DND-41 (cell line): ENCODE data around the gene DYNLT3.
A peak's percentile ranks its signal among the peaks of the same experiment; 100 is the strongest.

Source experiments
- ATAC-seq: fragments of 200-7000 bp; cut with Tn5 transposase; 3 replicates; pipeline ENCODE4 v1.9.1; 2021; ENCODE audit warnings: low read depth; ENCODE audit not compliant: insufficient read depth
- DNase-seq: peaks from one replicate; pipeline ENCODE4 v3.0.0-alpha.2; 2020
- H2AFZ ChIP-seq: 2 replicates; pipeline ENCODE4 v1.6.0; 2012; ENCODE audit warnings: low read depth, low read length
- H3K27ac ChIP-seq: 2 replicates; pipeline ENCODE4 v1.5.1; 2012; ENCODE audit warnings: low read length, inconsistent platforms
- H3K27me3 ChIP-seq: fragments of 200-600 bp; sonication (generic); 2 replicates; pipeline ENCODE4 v1.6.0; 2012; ENCODE audit warnings: low read length, mild to moderate bottlenecking, inconsistent platforms; ENCODE audit not compliant: insufficient read depth, poor library complexity
- H3K36me3 ChIP-seq: 2 replicates; pipeline ENCODE4 v1.5.1; 2012; ENCODE audit warnings: low read length, inconsistent platforms; ENCODE audit not compliant: insufficient read depth
- H3K4me1 ChIP-seq: 2 replicates; pipeline ENCODE4 v1.5.1; 2012; ENCODE audit warnings: mild to moderate bottlenecking, low read length; ENCODE audit not compliant: insufficient read depth
- H3K4me2 ChIP-seq: 2 replicates; pipeline ENCODE4 v1.6.0; 2012; ENCODE audit warnings: mild to moderate bottlenecking, moderate library complexity, low read length, inconsistent platforms; ENCODE audit not compliant: insufficient read depth
- H3K4me3 ChIP-seq, 2 experiments: fragments of 200-600 bp in 1 of 2; shearing (Covaris generic) in 1 of 2; 2 replicates each; pipeline ENCODE4 v1.5.1; 2012 to 2016; ENCODE audit warnings: inconsistent platforms in 2 of 2, low read length in 2 of 2, mild to moderate bottlenecking in 2 of 2, low read depth in 1 of 2, moderate library complexity in 1 of 2
- H3K79me2 ChIP-seq: 2 replicates; pipeline ENCODE4 v1.6.0; 2012; ENCODE audit warnings: low read length, inconsistent platforms; ENCODE audit not compliant: insufficient read depth
- H3K9ac ChIP-seq: 2 replicates; pipeline ENCODE4 v1.6.0; 2012; ENCODE audit warnings: low read depth, mild to moderate bottlenecking, inconsistent platforms, low read length, moderate library complexity
- H3K9me3 ChIP-seq: 2 replicates; pipeline ENCODE4 v1.5.1; 2012; ENCODE audit warnings: low read length, moderate library complexity, mild to moderate bottlenecking, inconsistent platforms; ENCODE audit not compliant: insufficient read depth, severe bottlenecking
- H4K20me1 ChIP-seq: 2 replicates; pipeline ENCODE4 v1.6.0; 2012; ENCODE audit warnings: low read length; ENCODE audit not compliant: insufficient read depth
- CTCF ChIP-seq: IDR thresholded peaks from 2 replicates; pipeline ENCODE4 v1.5.1; 2012; ENCODE audit warnings: borderline replicate concordance, low read length, moderate library complexity, mild to moderate bottlenecking; ENCODE audit not compliant: poor library complexity, severe bottlenecking; ENCODE audit errors: extremely low read depth
- EZH2 ChIP-seq: IDR thresholded peaks from 3 replicates; pipeline ENCODE4 v1.6.1; 2012; ENCODE audit warnings: borderline replicate concordance, low read depth, mild to moderate bottlenecking, moderate library complexity, low read length, inconsistent platforms; ENCODE audit not compliant: severe bottlenecking

DYNLT3 gene

GRCh38 chrX:37846934-37847732 is at the start of gene DYNLT3:
Gene DYNLT3, minus strand, starts transcription at chrX:37847571. Its CDS starts 61 bp downstream, at chrX:37847510.
- H3K36me3 ChIP-seq = no peaks in the 10 kb centered on the region
- peaks cover 27% of the 10 kb centered on the region for H3K4me1 ChIP-seq
- H3K9me3 ChIP-seq = no peaks in the 10 kb centered on the region
- H2AFZ ChIP-seq = peak within 1 kb of the TSS; percentile 97
- H3K4me3 ChIP-seq = peak within 1 kb of the TSS; percentile 30 to 87; a peak in 3 of 4 replicates
- peak within 1 kb of the TSS; percentile 72 for H3K27ac ChIP-seq
- peak within 1 kb of the TSS; percentile 59 for H3K9ac ChIP-seq
- ATAC-seq = peak; percentile 96
- no peaks in the 10 kb centered on the region for H3K79me2 ChIP-seq
- DNase-seq = peak; percentile 77
- peak within 1 kb of the TSS; percentile 80 for H3K4me2 ChIP-seq
- H3K27me3 ChIP-seq = no peaks in the 10 kb centered on the region
- no peaks in the 10 kb centered on the region for H4K20me1 ChIP-seq
- TF ChIP-seq EZH2 (no peak), CTCF (no peak)

GRCh38 chrX:37896511-37896890 is 49.1 kb upstream of the DYNLT3 start:
- Histone ChIP-seq H2AFZ (no peak overlapping the region), H3K9me3 (no peaks in the 10 kb centered on the region), H3K4me3 (no peak overlapping the region), H3K36me3 (no peaks in the 10 kb centered on the region), H3K79me2 (no peaks in the 10 kb centered on the region), H4K20me1 (no peaks in the 10 kb centered on the region), H3K9ac (no peak overlapping the region), H3K27me3 (no peaks in the 10 kb centered on the region), H3K27ac (no peak overlapping the region), H3K4me2 (no peak overlapping the region), H3K4me1 (no peaks in the 10 kb centered on the region)
- no peak for ATAC-seq
- no peak for DNase-seq
- no peak for TF ChIP-seq CTCF
- no peak for TF ChIP-seq EZH2

GRCh38 chrX:37895795-37896510 is 48.6 kb upstream of the DYNLT3 start:
- Histone ChIP-seq H3K4me1 (no peaks in the 10 kb centered on the region), H3K79me2 (no peaks in the 10 kb centered on the region), H3K9ac (no peak overlapping the region), H3K27ac (no peak overlapping the region), H4K20me1 (no peaks in the 10 kb centered on the region), H2AFZ (no peak overlapping the region), H3K36me3 (no peaks in the 10 kb centered on the region), H3K9me3 (no peaks in the 10 kb centered on the region), H3K4me2 (no peak overlapping the region), H3K27me3 (no peaks in the 10 kb centered on the region), H3K4me3 (no peak overlapping the region)
- no peak for ATAC-seq
- TF ChIP-seq CTCF (no peak), EZH2 (no peak)
- DNase-seq = no peak
